ENCODE results near the gene MOB3B. TPM values are rescaled to one million over a fixed set of nuclear protein-coding genes. Genes with fewer than 3 reads are reported as not detected.
A peak's percentile ranks its signal among the peaks of the same experiment; 100 is the strongest.

MOB3B gene
- total RNA-seq, 1 donor from 2014 or later = 11.0 TPM

DNA sequence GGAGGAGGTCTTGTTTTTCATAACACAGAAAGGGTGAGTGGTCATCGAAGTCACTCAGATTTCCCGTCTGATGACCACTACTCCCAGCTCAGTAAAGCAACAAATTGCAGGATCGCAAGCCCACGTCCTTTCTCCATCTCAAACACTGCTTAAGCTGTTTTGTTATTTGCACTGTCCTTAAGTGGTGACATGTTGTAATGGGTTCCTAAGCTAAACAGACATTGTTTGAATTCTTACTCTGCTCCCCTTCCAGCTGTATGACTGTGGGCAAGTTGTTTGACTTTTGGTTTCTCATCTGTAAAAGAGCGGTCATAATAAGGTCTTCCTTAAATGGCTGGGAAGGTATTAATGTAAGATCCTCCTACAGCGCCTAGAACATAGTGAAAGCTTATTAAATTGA, 169.9 kb downstream of the MOB3B start:
- H3K27me3 ChIP-seq = no peaks in the 10 kb centered on the region
- TF ChIP-seq, protein P1, sequence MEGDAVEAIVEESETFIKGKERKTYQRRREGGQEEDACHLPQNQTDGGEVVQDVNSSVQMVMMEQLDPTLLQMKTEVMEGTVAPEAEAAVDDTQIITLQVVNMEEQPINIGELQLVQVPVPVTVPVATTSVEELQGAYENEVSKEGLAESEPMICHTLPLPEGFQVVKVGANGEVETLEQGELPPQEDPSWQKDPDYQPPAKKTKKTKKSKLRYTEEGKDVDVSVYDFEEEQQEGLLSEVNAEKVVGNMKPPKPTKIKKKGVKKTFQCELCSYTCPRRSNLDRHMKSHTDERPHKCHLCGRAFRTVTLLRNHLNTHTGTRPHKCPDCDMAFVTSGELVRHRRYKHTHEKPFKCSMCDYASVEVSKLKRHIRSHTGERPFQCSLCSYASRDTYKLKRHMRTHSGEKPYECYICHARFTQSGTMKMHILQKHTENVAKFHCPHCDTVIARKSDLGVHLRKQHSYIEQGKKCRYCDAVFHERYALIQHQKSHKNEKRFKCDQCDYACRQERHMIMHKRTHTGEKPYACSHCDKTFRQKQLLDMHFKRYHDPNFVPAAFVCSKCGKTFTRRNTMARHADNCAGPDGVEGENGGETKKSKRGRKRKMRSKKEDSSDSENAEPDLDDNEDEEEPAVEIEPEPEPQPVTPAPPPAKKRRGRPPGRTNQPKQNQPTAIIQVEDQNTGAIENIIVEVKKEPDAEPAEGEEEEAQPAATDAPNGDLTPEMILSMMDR (IDR thresholded peaks at IDR 0.05) = no peak
- no peak for TF ChIP-seq POLR2AphosphoS5 (IDR thresholded peaks at IDR 0.05; ENCODE audit: insufficient read depth in 1 of 2, low read depth in 1 of 2)
- TF ChIP-seq POLR2A (IDR thresholded peaks at IDR 0.05) = no peak
- H3K4me3 ChIP-seq = no peak overlapping the region
- no peak for DNase-seq (ENCODE audit: extremely low spot score in 2 of 2)
- H3K36me3 ChIP-seq = no peaks in the 10 kb centered on the region
- no peaks in the 10 kb centered on the region for H3K4me1 ChIP-seq
- intact Hi-C loops (cut with DNase I) = no loop called here
- no peak overlapping the region for H3K27ac ChIP-seq
- H3K9me3 ChIP-seq = no peaks in the 10 kb centered on the region

DNA sequence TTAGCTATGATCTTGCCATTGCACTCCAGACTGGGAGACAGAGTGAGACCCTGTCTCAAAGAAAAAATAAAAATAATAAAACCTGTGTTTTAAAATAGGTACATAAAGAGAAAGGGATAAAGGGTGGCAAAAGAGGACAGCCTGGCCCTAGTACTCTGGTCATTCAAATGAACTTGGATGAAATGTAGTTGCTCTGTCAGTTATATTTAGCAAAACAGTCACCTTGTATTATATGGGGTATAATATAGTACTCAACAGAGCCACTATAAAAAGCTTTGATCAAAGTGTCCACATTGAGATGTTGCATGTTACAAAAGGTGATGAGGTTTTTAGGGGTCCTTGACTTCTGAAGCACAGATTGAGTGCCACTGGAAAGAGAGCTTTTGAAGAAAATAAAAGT, 171.6 kb downstream of the MOB3B start:
- intact Hi-C loops (cut with DNase I) = no loop called here
- DNase-seq (ENCODE audit: extremely low spot score in 2 of 2) = no peak
- no peak overlapping the region for H3K27ac ChIP-seq

DNA sequence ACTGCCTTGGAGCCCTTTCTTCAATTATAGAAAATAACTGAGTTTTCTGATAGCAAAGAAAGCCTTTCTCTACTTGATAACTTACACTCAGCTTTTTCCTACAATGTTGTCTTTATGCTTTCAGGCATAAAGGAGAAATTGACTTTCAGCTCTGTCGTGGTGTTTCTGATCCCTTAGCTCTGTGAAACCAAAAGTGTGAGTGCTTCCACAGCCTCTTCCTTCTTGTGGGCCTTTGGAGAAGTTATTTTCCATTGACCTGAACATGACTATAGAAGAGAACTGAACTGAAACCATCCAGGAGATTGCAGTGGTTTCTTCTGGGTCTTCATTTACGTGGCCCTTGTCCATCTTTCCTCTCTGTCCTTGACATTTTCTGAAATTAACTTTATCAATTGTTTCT, 173.2 kb downstream of the MOB3B start:
- intact Hi-C loops (cut with DNase I) = no loop called here
- no peaks in the 10 kb centered on the region for H3K9me3 ChIP-seq
- no peaks in the 10 kb centered on the region for H3K36me3 ChIP-seq
- no peak overlapping the region for H3K27ac ChIP-seq
- H3K27me3 ChIP-seq = no peaks in the 10 kb centered on the region
- no peak for DNase-seq (ENCODE audit: extremely low spot score in 2 of 2)
- H3K4me1 ChIP-seq = peaks cover 17% of the 10 kb centered on the region
- TF ChIP-seq POLR2A (IDR thresholded peaks at IDR 0.05) (no peak), POLR2AphosphoS5 (IDR thresholded peaks at IDR 0.05; ENCODE audit: insufficient read depth in 1 of 2, low read depth in 1 of 2) (no peak)
- TF ChIP-seq, protein P1 (IDR thresholded peaks at IDR 0.05) = no peak
- H3K4me3 ChIP-seq = no peak overlapping the region

More for the DNA sequence above, 171.6 kb downstream of the MOB3B start:
- Histone ChIP-seq H3K4me1 (peaks cover 9% of the 10 kb centered on the region), H3K4me3 (no peak overlapping the region), H3K9me3 (no peaks in the 10 kb centered on the region), H3K36me3 (no peaks in the 10 kb centered on the region), H3K27me3 (no peaks in the 10 kb centered on the region)
- TF ChIP-seq POLR2A (IDR thresholded peaks at IDR 0.05) = no peak
- no peak for TF ChIP-seq POLR2AphosphoS5 (IDR thresholded peaks at IDR 0.05; ENCODE audit: insufficient read depth in 1 of 2, low read depth in 1 of 2)
- TF ChIP-seq, protein P1 (IDR thresholded peaks at IDR 0.05) = no peak

DNA sequence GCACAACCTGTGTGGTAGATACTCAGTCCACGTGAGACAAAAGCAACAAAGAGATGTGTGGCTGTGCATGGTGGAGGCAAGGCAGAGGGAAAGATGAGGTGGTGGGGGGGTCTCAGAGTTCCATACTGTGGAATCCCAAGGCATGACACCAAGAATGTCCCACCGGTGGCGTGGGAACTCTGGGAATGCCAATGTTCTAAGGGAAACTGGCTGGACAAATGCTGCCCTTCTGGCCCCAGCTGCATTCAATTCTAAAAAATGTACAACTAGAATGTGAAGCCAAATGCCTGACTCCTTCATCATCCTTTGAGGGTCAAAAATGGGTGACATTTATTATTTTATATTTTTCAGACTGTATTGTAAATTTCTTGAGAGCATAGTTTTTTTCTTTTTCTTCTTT, 174.4 kb downstream of the MOB3B start:
- intact Hi-C loops (cut with DNase I) = no loop called here
- no peaks in the 10 kb centered on the region for H3K36me3 ChIP-seq
- no peak overlapping the region for H3K4me3 ChIP-seq
- TF ChIP-seq, protein P1 (IDR thresholded peaks at IDR 0.05) = no peak
- no peak for TF ChIP-seq POLR2A (IDR thresholded peaks at IDR 0.05)
- TF ChIP-seq POLR2AphosphoS5 (IDR thresholded peaks at IDR 0.05; ENCODE audit: insufficient read depth in 1 of 2, low read depth in 1 of 2) = no peak
- H3K9me3 ChIP-seq = no peaks in the 10 kb centered on the region
- no peak for DNase-seq (ENCODE audit: extremely low spot score in 2 of 2)
- H3K27ac ChIP-seq = no peak overlapping the region
- peaks cover 24% of the 10 kb centered on the region for H3K4me1 ChIP-seq
- no peaks in the 10 kb centered on the region for H3K27me3 ChIP-seq

DNA sequence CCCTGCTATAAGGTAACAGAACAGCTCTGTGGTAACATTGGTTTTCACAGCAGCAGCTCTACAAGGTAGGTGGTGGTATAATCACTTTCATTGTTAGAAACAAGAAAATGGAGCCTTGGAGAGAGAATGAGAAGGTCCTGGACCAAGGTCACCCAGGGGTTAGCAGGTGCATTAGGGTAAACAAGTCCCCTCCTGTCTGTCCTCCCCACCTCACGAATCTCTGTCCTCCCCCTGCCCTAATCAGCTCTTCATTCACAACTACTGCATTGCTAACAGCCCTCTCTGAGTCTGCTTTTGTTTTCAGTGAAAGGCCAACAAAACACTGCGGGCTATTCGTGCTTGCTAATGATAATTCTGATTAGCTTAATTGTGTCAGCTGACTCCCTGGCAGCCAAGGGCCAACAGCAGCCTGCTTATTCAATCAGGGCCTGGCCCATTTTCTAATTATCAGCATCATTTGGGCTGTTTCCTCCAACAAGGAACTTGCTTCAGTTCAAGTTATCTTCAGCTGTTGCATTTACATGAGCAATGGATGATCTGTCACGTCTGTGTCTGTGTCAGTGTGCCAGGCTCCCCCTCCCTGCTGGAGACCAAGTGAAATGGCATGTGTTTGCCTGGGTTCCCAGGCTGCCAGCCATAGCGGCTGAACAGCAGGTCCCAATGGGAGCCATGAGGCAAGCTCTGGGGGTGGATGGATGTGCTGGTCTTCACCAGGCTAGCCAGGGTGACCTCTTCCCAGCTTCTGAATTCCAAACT, 176.0 kb downstream of the MOB3B start:
- no peaks in the 10 kb centered on the region for H3K27me3 ChIP-seq
- peak overlapping the region; percentile 11 for H3K27ac ChIP-seq
- H3K4me1 ChIP-seq = peaks cover 30% of the 10 kb centered on the region
- no peak for DNase-seq (ENCODE audit: extremely low spot score in 2 of 2)
- intact Hi-C loops (cut with DNase I) = no loop called here
- TF ChIP-seq, protein P1 (IDR thresholded peaks at IDR 0.05) = no peak
- TF ChIP-seq POLR2AphosphoS5 (IDR thresholded peaks at IDR 0.05; ENCODE audit: insufficient read depth in 1 of 2, low read depth in 1 of 2) (no peak), POLR2A (IDR thresholded peaks at IDR 0.05) (no peak)
- H3K9me3 ChIP-seq = no peaks in the 10 kb centered on the region
- H3K36me3 ChIP-seq = no peaks in the 10 kb centered on the region
- no peak overlapping the region for H3K4me3 ChIP-seq

All from vagina (tissue), 2 donors.